Measurements from ENCODE around the gene ALDH3B2. TPM values are rescaled to one million over a fixed set of nuclear protein-coding genes. Genes with fewer than 3 reads are reported as not detected.

The ALDH3B2 gene
- total RNA-seq, 1 experiment from 2014 or later, result not detected

DNA sequence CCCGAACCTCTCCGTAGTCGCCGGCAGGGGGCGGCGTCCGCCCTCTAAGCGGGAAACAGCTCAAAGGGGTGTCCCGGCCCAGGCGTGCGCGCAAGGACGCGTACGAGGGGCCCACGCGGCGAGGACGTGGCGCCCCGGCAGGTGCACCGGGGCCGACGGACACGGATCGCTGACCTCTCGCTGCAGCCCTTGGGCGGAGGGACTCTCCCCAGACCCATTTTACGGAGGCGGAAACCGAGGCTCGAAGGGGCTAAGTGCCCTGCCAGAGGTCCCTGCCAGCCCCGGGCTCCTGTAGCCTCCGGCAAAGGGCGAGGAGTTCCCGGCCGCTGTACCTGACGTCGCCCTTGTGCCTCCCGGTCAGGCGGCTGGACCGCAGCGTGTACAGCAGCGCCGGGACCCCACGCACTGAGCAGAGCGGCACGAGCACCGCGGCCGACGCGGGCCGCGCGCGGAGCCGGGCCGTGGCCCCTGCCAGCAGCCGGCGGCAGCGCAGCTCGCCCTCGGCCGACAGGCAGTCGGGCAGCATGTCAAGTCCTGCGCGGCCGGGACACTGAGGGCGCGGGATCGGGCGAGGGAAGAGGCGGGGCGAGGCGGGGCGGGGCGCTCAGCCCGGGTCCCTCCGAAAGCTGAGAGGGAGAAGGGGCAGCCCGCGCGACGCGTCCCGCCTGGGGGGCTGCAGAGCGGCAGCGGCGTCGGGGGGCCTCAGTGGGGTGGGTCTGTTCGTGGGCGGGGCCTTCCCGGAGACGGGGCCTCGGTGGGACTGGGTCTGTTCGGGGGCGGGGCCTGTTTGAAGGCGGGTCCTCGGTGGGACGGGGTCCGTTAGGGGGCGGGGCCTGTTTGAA is 44.8 kb downstream of the ALDH3B2 start, which contains the start of gene NUDT8 (continued):
- TF ChIP-seq YY1 (IDR thresholded peaks at IDR 0.05; ENCODE audit: extremely low read depth, insufficient replicate concordance, low read depth, low read length) (no peak), CEBPB (IDR thresholded peaks at IDR 0.05; ENCODE audit: low read depth) (no peak), CTCF (IDR thresholded peaks at IDR 0.05 in 2 of 3, conservative IDR thresholded peaks at IDR 0.05 in 1 of 3; ENCODE audit: borderline replicate concordance in 1 of 3, insufficient read depth in 1 of 3, low read depth in 2 of 3, low read length in 2 of 3) (peak; percentile 86 to 89 (median 87)), TCF7L2 (IDR thresholded peaks at IDR 0.05; ENCODE audit: borderline replicate concordance, extremely low read depth, insufficient read depth, insufficient read length) (no peak), SIN3A (IDR thresholded peaks at IDR 0.05; ENCODE audit: low read depth) (no peak; the same call in 1 of the 2 replicates), RAD21 (IDR thresholded peaks at IDR 0.05; ENCODE audit: low read depth) (peak; percentile 83), REST (IDR thresholded peaks at IDR 0.05; ENCODE audit: low read depth) (no peak), ELF1 (IDR thresholded peaks at IDR 0.05; ENCODE audit: borderline replicate concordance, low read depth) (no peak)

Measured in HCT116 (cell line).